IPS DF 4.7 (cell line): ENCODE measurements around the gene TOB1.
"Not testable (repeated sequence)": the region's sequence is repeated elsewhere in the genome, so short reads cannot be mapped to it uniquely, and the experiment has no call there.

ENCODE experiments used
- DNase-seq: peaks from one replicate; pipeline ENCODE4 v3.0.0-alpha.2; 2013; ENCODE audit warnings: low spot score; ENCODE audit errors: extremely low read depth

Gene TOB1

DNA sequence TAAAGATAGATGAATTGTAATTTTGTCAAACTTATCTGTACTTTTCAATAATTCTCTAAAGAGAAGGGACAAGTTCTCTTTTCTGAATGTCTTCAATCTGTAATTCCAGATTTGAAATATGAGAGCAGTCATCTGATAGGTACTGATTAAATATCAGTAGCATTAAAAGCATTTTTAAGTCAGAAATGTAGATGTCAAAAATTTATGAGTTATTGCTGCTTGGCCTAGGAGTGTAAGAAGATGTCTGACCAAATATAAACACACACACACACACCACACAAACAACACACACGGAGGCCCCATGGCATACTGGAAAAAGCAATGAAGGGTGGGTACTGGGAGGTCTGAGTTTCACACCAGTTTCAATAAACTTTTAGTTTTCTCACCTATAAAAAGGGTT is 2.4 kb upstream of the TOB1 start:
- DNase-seq = no peak

DNA sequence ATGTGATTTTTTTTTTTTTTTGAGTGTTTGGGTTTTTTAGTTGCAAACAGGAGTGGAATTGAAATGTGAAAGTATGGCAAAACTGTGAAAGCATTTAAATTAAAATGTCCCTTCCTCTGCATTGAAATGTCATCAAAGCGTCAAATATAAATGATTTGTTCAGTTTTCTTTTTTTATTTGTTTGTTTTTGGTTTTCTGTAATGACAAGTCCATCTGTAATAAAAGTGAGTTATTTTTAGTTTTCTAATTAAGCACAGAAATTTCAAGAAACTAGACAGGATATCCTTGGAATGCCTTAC is 1.9 kb upstream of the TOB1 start:
- DNase-seq = no peak

DNA sequence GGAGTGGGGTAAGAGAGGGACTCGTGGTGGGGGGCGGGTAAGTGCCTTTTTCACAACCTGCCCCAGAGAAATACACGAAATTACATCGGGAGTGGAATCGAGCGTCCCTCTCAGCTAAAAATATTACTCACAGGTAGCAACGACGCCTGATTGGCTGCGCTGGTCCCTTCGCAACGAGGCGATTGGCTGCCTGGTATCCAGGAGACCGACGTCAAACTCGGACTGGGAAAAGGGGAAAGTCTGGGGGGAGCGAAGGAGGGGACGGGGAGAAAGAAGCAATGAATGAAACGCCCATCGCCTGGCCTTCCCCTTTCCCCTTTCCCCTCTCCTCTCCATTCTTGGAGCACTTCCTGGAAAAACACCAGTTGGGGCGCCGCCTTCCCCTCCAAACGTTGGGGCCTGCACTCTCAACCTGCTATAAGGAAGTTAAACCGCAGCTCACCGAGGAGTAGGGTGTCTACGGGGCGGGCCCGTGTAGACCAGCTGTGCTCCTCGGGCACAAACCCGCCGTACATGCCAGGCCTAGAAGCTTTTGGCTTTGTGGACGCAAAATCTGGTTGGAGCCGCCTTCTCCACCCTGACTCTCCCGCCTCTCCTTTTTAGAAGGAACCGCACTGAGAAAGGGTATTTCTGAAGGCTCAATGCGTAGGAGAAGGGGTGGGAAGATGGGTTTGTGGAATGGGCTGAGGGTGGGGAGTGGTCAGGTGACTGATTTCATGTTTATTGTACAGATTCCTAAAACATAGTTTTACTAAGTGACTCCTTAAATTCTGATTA is 1.4 kb upstream of the TOB1 start:
- no peak for DNase-seq

DNA sequence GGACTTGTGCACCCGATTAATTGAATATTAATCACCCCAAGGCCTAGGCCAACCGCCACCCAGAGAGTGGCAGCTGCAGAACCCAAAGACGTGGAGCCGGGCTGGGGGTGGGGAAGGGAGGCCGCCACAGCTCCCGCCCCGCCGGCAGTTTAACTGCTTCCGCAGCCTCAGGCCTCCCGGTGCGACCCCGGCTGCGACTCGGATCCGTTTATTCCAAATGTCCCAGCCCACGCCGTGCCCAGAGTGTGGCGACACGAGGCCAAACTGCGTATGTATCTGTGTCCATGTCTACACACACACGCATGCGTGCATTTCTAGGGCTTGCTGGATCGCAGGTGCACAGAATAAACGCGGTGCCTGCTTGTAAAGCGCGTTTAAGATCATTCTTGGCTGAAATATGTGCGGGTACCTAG is 802 bp upstream of the TOB1 start:
- DNase-seq = no peak

DNA sequence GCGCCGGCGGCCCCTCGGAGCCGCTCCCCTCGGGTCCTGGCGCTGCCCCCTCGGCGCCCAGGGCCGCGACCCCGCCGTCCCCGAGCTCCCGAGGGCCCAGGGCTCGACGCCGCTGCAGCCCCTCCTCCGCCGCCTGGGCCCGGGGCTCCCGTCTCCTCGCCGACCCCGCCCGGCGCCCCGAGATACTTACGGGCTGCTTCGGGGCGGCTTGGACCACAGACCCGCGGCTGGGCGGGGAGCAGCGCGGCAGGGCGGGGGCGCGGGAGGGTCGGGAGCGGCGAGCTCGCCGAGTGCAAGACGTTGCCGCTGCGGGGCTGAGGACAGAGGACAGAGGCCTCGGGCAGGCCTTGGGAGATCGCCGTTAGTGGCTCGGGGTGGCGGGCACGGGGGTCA is 290 bp downstream of the TOB1 start:
- DNase-seq = no peak

DNA sequence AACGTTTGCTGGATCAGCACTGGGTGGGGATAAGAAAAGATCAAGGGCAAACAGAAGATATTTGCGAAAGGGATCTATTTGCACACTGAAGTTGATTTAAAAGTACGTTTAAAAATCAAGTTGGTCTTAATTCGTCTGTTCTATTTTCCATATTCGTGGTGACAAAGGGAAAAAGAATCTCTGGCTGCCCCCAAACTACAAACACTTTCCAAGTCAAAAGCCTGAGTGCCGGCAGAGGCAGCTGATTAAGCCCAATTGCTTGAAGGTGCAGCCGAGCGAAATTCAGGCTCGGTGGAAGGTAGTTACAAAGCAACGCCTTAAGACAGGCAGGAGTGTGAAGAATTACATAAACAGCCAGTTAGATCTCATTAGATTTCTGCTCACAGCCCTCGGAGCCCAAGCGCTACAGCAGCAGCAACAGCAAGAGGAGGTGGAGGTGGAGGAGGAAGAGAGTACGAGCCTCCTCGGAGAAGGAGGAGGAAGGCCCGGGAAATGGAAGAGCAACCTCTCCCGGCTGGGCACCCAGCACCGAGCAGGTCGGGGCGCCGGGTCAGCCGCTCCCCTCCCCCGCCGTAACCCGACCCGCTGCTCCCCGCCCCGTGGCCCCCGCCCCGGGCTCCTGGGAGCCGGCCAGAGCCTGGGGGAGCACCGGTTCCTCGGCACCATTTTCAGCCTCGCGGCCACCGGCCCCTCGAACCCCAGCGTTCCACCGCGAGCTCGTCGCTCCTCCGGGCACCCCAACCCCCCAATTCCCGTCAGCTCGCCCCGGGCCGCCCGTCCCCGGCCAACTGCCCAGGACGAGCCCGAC is 890 bp downstream of the TOB1 start:
- no peak for DNase-seq

DNA sequence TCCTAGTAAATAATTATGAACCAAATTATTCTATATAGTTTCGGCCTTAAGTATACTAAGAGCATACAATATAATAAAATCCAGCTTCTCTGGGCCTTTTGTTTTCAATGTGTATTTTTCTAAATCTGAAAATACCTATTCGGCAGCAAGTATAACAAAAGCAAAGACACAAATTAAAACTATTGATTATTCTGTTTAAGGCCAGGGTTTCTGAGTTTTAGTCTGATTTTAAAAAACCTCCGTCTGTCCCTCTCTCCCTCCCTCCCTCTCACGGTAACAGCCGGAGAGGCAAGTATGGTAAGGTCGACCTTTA is 1.5 kb downstream of the TOB1 start:
- DNase-seq = no peak

DNA sequence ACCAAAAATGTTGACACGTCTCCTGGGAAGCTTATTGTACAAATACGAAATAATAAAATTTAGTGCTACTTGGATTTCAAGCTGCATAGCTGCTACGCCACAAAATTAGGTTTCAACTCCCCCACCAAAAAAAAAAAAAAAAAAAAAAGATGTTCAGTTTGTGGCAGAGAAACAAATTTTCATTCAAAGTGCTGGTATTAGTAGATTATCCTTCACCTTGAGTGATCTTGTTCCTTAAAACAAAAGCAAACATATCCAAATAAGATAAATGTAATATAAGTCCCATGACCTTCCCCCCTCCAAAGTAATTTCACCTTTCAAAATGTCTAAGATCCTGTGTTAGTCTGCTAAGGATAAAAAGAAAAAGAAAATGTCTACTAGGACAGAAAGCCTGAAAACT is 2.2 kb downstream of the TOB1 start:
- no peak for DNase-seq

DNA sequence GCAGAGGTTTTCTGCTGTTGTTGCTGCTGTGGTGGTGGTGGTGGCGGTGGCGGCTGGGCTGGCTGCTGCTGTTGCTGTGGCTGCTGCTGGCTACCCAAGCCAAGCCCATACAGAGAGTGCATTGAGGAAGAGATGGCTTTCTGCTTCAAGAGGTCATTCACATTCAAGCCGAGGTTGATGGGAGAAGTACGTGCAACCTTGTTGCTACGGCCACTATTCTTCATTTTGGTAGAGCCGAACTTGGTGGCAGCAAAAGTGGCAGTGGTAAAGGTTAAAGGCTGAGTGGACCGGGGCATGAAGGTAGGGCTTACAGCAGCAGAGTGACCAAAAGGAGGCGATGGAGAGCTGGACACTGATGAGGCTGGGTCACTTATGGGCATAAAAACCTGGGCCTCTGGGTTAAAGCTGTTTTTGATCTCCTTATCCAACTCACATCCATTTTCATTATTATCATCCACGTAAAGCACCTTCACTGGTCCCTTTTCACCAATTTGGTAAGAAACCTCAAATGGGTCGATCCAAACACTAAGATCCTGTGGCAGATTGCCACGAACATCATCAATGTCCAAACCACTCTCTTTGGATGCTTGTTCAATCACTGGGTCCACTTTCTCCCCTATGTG is 2.8 kb downstream of the TOB1 start:
- DNase-seq = no peak

DNA sequence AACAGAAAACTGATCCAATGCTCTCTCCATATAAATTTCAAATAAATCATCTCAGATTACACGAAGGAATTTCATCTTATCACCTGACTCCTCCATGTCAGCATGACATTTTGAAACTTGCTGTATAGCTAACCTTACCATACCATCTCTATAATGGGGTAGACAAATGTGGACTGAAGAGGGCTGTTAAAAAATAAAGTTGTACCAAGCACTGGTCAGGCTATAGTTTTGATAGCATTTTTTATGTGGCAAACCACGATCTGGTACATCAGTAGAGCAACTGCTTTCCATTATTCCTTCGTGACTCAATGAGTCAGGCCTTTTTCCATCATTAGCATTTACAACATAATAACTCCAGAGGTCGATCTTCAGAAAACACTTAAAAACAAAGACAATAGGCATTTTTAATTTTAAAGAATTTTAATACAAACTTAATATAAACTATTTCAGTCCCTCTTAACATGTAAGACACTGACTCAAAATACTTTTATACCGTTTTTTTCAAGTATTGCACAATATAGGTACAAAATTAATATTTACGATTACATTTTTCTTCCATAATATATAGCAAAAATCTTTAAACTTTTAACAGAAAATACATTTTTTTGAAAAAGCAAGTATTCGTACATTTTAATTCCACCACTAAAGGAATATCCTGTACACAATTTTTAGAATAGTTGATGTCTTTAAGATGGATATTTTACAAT is 4.2 kb downstream of the TOB1 start:
- DNase-seq = no peak

DNA sequence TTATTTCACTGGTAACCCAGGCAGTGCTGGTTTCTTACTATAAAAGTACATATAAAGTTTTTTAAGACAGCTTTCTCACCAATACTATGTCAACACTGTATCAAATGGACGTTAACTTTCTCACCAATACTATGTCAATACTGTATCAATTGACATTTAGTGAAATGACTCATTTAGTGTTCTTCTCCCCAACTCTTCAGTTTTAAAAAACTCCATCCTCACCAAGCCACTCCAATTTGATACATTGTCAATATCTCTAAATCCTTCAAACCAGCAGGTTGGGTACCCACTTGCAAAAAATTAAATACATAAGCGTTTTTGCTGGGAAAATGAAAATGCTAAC is 4.8 kb downstream of the TOB1 start:
- DNase-seq = no peak

DNA sequence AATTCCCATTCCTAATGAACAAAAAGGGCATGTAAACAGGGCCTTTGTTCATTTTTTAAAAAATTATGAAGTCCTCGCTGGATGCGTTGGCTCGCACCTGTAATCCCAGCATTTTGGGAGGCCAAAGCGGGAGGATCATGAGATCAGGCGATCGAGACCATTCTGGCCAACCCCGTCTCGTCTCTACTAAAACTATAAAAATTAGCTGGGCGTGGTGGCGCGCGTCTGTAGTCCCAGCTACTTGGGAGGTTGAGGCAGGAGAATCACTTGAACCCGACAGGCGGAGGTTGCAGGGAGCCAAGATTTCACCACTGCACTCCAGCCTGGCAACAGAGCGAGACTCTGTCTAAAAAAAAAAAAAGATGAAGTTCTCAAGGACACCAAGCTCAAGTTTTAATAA is 6.4 kb downstream of the TOB1 start:
- not testable (repeated sequence) for DNase-seq

DNA sequence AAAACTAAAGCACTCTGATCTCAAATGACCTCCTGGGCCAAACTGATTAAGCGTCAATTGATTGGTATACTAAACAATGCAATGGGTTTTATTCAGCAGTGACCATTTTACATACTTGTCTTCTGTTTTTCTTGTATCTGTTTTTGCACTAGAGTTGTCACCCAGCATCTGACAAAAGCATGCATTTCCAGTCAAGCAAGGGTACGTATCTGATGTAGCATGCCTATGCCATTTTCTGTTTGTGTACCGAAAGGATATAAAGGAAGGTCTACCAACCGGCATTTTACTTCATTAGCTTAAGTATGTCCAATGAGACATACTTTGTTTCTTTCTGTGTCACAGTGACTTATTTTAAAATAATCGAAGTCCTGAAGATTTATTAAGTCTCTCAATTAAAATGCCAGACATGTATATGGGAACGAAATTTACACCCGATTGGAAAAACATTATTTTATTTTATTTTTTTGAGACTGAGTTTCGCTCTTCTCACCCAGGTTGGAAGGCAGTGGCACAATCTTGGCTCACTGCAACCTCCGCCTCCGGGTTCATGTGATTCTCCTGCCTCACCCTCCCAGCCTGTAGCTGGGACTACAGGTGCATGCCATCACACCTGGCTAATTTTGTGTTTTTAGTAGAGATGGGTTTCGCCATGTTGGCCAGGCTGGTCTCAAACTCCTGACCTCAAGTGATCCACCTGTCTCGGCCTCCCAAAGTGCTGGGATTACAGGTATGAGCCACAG is 7.5 kb downstream of the TOB1 start:
- DNase-seq = no peak

DNA sequence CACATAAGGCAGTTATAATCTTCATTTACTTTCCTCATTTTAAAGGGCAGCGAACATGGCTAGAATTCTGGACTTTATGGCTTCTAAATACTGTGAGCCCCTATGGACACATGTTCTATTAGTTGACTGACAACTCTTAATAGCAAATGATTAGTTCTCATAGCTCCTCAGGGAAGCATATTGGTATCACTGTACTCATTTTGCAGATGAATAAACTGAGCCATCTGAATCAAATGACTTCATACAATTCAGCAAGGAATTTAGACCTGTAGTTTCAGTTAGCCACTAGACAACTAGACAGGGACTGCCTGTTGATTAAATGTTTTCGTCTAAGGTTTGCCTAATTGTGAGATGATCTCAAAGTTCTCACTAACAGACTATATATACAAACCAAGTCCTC is 9.7 kb downstream of the TOB1 start:
- no peak for DNase-seq

DNA sequence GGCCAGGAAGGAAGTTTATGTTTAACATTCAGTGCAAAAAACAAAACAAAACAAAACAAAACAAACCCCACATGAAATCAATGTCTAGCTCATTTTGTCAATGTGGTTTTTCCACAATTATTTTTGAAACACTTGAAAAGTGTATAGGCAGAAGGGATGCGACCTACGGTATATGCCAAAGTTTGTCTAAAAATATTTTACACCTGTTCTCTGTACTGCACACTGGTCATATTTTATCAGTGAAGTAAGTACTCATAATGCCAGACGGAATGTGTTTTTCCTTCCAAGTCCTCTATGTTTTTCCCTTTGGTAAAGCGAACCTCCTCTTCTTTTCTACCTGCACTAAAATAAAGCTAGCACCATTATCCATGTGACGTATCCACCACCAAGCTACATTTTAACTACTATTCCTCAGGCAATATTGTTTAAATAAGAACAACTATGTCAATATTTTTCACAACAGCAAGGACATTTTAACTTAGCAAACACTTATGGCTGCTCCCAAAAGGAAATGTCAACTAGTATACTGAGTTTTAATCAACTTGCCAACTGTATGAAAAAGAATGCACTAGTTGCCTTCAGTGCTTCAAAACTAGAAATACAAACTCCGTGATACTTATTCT is 10.3 kb downstream of the TOB1 start:
- DNase-seq = no peak

DNA sequence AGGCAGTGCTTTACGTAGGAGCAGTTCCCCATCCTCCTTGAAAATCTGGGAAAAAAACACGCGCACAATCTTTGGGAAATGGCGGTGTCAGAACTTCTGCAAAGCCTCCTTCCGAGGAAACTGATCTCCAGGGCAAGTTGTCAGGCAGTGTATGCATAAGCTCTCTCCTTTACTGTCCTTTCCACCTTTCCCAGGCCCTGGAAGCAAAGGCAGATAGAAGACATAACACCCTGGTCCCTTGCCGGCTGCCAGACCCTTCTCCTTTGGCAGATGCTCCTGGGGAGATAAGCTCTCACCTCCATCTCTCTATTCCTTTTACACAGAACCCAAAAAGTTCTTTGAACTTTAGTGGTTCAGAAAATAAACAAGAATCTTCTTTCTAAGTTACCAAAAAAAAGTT is 12.4 kb downstream of the TOB1 start:
- no peak for DNase-seq

DNA sequence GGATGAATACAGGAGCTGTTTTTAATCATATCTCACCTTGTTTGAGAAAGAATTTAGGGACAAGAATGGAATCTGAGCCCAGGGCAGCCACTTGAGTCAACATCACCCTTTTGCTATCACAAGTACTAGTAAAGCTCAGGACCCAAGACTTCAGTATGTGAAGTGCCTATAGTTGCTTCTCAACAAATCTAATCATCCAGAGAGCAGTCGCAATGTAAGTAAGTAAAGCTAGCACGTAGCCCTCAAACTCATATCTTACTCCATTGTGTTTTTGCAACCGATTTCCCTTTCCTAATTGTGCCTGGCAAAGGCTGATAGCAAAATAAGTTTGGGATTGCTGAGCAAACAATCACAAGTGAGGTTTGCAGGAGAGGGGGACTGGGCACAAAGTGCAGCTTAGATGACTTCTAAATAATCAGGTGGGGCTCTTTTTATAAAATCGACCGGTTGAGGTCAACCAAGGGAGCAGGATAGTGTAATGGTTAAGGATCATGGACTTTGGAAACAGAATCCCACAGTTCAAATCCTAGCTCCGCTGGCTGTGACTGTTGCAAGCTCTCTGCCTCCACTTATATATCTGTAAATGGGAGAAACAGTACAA is 13.0 kb downstream of the TOB1 start:
- no peak for DNase-seq

DNA sequence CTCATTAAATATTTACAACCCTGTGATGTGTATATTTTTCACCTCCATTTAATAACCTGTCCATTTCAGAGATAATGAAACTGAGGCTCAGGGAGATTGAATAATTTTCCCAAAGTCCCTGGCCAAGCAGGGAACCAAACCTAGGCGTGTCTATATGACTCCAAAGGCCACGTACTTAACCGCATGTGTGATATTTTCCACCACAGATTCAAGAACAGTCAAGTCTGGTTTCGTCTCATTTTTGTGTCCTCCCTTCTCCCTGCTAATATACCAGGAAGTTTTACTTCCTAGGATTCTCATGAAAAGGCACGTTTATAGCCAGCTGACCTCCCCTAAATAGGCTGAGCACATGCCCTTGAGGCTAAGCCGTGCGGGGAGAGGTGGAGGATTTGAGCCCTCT is 15.5 kb downstream of the TOB1 start:
- DNase-seq = no peak

DNA sequence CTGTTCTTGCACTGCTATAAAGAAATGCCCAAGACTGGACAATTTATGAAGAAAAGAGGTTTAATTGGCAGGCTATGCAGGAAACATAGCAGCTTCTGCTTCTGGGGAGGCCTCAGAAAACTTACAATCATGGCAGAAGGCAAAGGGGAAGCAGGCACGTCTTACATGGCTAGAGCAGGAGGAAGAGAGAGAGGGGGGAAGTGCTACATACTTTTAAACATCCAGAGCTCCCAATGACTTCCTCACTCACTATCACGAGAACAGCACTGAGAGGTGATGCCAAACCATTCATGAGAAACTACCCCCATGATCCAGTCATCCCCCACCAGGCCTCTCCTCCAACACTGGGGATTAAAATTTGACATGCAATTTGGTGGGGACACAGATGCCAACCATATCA is 17.4 kb downstream of the TOB1 start:
- DNase-seq = no peak

DNA sequence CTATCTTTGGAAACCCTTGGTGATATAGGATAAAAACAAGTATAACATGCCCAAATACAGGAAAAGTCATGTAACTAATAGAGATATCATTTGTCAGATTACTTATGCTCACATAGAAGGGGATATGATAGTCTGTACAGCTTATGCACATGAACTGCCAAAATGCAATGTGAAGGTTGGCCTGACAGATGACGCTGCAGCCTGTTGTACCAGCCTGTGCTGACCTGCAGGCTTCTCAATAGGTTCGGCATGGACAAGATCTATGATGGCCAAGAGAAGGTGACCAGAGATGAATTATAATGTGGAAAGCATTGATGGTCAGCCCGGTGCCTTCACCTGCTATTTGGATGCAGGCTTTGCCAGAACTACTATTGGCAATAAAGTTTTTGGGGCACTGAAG is 18.1 kb downstream of the TOB1 start:
- no peak for DNase-seq

DNA sequence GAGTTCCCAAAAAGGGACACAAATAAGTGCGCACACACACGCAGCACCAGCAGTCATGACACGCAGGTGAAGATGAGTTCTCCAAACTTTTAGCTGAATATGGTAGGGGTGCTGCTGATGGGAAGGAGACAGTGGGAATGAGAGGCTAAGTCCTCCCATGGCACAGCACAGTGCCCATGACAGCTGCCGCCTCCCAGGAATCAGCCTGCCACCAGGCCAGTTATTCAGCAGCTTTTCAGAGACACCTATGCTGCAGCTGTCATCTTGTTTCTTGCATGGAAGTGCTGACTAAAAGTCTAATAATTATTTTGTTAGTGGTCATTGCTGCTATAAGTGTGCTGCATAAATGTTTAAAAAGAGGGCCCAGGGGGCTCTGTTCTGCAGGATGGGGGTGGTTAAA is 18.6 kb downstream of the TOB1 start:
- DNase-seq = no peak
